HepG2 (cell line): ENCODE results near the gene LRRC25. TPM values are rescaled to one million over a fixed set of nuclear protein-coding genes. Genes with fewer than 3 reads are reported as not detected.

Experiments
- ATF7-NPFF ChIP-seq: sonication (generic); formaldehyde crosslinking; IDR thresholded peaks from 2 replicates; pipeline ENCODE4 v1.8.1; 2023; ENCODE audit warnings: mild to moderate bottlenecking, low read depth, missing genetic modification reagents, moderate library complexity
- CENPT ChIP-seq: sonication (generic); formaldehyde crosslinking; IDR thresholded peaks from 2 replicates; pipeline ENCODE4 v1.8.0; 2022; ENCODE audit warnings: low read depth, mild to moderate bottlenecking, moderate library complexity, missing genetic modification reagents
- GABPA ChIP-seq, 2 experiments: IDR thresholded peaks; 2 replicates each; pipeline ENCODE4 v1.6.1; 2011 to 2016; ENCODE audit warnings: low read depth in 2 of 2, low read length in 1 of 2, missing biosample characterization in 1 of 2, missing genetic modification characterization in 1 of 2
- HES4 ChIP-seq: sonication (generic); formaldehyde crosslinking; IDR thresholded peaks from 2 replicates; pipeline ENCODE4 v1.9.0; 2021; ENCODE audit warnings: mild to moderate bottlenecking, missing genetic modification reagents, borderline replicate concordance
- HOXA3 ChIP-seq: sonication (generic); formaldehyde crosslinking; IDR thresholded peaks from 2 replicates; pipeline ENCODE4 v1.5.0; 2020; ENCODE audit warnings: missing genetic modification reagents
- KDM2A ChIP-seq: sonication (generic); formaldehyde crosslinking; IDR thresholded peaks from 2 replicates; pipeline ENCODE4 v1.4.0; 2020; ENCODE audit warnings: low read depth, missing genetic modification reagents, borderline replicate concordance
- KDM3A ChIP-seq: IDR thresholded peaks from 2 replicates; pipeline ENCODE4 v1.6.1; 2018; ENCODE audit warnings: low read depth, missing compliant biosample characterization
- MIER3 ChIP-seq: IDR thresholded peaks from 2 replicates; pipeline ENCODE4 v1.6.1; 2016; ENCODE audit warnings: missing compliant biosample characterization, borderline replicate concordance
- MXI1 ChIP-seq: IDR thresholded peaks from 3 replicates; pipeline ENCODE4 v1.6.1; 2012; ENCODE audit warnings: low read depth, low read length, inconsistent platforms, borderline replicate concordance
- NFKBIZ ChIP-seq: IDR thresholded peaks from 2 replicates; pipeline ENCODE4 v1.6.1; 2018; ENCODE audit warnings: missing genetic modification reagents, missing compliant biosample characterization
- SIN3A ChIP-seq: IDR thresholded peaks from 2 replicates; pipeline ENCODE4 v1.6.1; 2011; ENCODE audit warnings: low read depth, mild to moderate bottlenecking, control low read depth, low read length, borderline replicate concordance
- SP1 ChIP-seq, 2 experiments: fragments of 450-650 bp in 1 of 2; sonication (generic) in 1 of 2; formaldehyde crosslinking in 1 of 2; IDR thresholded peaks; 2 replicates each; pipeline versions ENCODE4 v1.4.0 to v1.6.1; 2016 to 2020; ENCODE audit warnings: missing genetic modification reagents in 1 of 2
- TSC22D2 ChIP-seq: sonication (generic); formaldehyde crosslinking; IDR thresholded peaks from 2 replicates; pipeline ENCODE4 v1.5.1; 2020; ENCODE audit warnings: missing genetic modification reagents, mild to moderate bottlenecking, borderline replicate concordance
- YY1 ChIP-seq: IDR thresholded peaks from 2 replicates; pipeline ENCODE4 v1.6.1; 2011; ENCODE audit warnings: low read length, low read depth, moderate library complexity, mild to moderate bottlenecking; ENCODE audit not compliant: insufficient read depth, insufficient replicate concordance
- ZNF619 ChIP-seq: sonication (generic); formaldehyde crosslinking; IDR thresholded peaks from 2 replicates; pipeline ENCODE4 v1.4.0; 2020; ENCODE audit warnings: mild to moderate bottlenecking, missing genetic modification reagents
- ZNF766 ChIP-seq: sonication (generic); formaldehyde crosslinking; IDR thresholded peaks from 2 replicates; pipeline ENCODE4 v1.5.0; 2020; ENCODE audit warnings: missing genetic modification reagents, borderline replicate concordance
- polyA plus RNA-seq, 8 experiments: library from polyadenylated mRNA; depleted of rRNA in 3 of 8; stranded (reverse) in 7 of 8; unstranded in 1 of 8; fragments of >200 nt; fragmentation: Illumina TruSeq in 4 of 8; extraction: Trizol in 4 of 8; gene quantifications; 2 replicates each; pipeline versions ENCODE4 v1.2.1 to v1.2.3, GENCODE V29; 2011 to 2016; ENCODE audit warnings: low read depth in 4 of 8, missing spikeins in 1 of 8, mixed read lengths in 1 of 8; ENCODE audit not compliant: insufficient read depth in 1 of 8
- total RNA-seq, 5 experiments: library from RNA; depleted of rRNA; stranded (reverse); fragments of >200 nt; fragmentation: Illumina TruSeq; extraction: Trizol; gene quantifications; 2 replicates each; pipeline ENCODE4 v1.2.3, GENCODE V29; 2016; ENCODE audit warnings: low read depth in 1 of 5
- TF ChIP-seq, protein P1 (sequence below): sonication (generic); formaldehyde crosslinking; IDR thresholded peaks from 2 replicates; pipeline ENCODE4 v1.8.0; 2022; ENCODE audit warnings: low read depth, missing genetic modification reagents
- TF ChIP-seq, protein P2 (sequence below): sonication (generic); formaldehyde crosslinking; IDR thresholded peaks from 2 replicates; pipeline ENCODE4 v1.9.0; 2022; ENCODE audit warnings: low read depth, missing genetic modification reagents
- TF ChIP-seq, protein P3 (sequence below): sonication (generic); formaldehyde crosslinking; IDR thresholded peaks from 2 replicates; pipeline ENCODE4 v1.4.0; 2020; ENCODE audit warnings: missing genetic modification reagents
- TF ChIP-seq, protein P4 (sequence below): sonication (generic); formaldehyde crosslinking; IDR thresholded peaks from 2 replicates; pipeline ENCODE4 v1.4.0; 2020; ENCODE audit warnings: missing genetic modification reagents

The LRRC25 gene
- total and polyA plus RNA-seq, 2 of the 13 experiments (the other 11 are each of a cell fraction or from before 2014, with no cell fraction given): 0.13 to 0.53 TPM

DNA sequence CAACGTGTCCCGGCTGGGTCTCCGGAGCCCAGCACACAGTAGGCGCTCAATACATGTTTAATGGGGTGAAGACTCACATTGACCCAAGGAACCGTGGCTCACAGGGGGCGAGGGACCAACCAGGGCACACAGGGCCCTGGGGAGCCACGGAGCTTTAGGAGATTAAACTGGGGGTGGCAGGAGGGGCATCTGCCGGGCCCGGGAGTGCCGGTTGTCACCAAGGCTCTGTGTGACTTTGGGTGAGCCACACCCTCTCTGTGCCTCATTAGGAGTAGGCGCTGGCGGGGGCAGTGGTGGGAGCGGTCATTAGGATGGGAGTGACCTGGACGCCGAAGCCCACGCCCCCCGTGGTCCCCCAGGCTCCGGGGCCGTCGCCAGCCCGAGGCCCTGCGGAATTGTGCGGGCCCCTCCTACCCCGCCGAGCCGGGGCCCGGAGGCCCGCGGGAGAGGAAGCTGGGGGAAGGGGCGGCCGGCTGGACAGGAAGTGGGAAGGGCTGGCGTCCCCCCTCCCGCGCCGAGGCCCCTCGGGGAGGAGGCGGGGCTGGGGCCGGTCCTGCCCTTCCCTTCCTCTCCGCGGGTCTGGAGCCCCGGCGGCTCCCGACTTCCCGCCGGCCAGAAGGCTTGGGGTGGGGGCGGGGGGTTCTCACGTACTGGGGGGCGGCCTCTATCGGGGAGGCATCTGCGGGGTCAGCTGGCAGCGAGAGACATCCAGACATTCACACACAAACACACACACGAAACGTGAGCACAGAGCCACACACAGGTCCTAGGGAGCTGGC is 20.0 kb upstream of the LRRC25 start (continued):
- TF ChIP-seq, protein P1, sequence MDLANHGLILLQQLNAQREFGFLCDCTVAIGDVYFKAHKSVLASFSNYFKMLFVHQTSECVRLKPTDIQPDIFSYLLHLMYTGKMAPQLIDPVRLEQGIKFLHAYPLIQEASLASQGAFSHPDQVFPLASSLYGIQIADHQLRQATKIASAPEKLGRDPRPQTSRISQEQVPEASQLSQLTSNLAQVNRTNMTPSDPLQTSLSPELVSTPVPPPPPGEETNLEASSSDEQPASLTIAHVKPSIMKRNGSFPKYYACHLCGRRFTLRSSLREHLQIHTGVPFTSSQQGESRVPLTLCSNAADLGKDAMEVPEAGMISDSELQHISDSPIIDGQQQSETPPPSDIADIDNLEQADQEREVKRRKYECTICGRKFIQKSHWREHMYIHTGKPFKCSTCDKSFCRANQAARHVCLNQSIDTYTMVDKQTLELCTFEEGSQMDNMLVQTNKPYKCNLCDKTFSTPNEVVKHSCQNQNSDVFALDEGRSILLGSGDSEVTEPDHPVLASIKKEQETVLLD (CRISPR knock-in tag): peak; percentile 89
- TF ChIP-seq KDM2A (CRISPR knock-in tag): peak; percentile 11; the same call in 1 of the 2 replicates
- TF ChIP-seq ZNF766 (CRISPR knock-in tag): 0 out of 2 replicates have a peak, but pooled peaks have one; percentile 46
- peak; percentile 86 for TF ChIP-seq ATF7-NPFF (CRISPR knock-in tag)
- TF ChIP-seq, protein P2, sequence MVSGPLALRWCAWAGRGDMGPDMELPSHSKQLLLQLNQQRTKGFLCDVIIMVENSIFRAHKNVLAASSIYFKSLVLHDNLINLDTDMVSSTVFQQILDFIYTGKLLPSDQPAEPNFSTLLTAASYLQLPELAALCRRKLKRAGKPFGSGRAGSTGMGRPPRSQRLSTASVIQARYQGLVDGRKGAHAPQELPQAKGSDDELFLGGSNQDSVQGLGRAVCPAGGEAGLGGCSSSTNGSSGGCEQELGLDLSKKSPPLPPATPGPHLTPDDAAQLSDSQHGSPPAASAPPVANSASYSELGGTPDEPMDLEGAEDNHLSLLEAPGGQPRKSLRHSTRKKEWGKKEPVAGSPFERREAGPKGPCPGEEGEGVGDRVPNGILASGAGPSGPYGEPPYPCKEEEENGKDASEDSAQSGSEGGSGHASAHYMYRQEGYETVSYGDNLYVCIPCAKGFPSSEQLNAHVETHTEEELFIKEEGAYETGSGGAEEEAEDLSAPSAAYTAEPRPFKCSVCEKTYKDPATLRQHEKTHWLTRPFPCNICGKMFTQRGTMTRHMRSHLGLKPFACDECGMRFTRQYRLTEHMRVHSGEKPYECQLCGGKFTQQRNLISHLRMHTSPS (CRISPR knock-in tag): 0 out of 2 replicates have a peak, but pooled peaks have one; percentile 38
- TF ChIP-seq HOXA3 (CRISPR knock-in tag): no peak
- TF ChIP-seq HES4 (CRISPR knock-in tag): peak; percentile 85; the same call in 1 of the 2 replicates
- TF ChIP-seq, protein P3, sequence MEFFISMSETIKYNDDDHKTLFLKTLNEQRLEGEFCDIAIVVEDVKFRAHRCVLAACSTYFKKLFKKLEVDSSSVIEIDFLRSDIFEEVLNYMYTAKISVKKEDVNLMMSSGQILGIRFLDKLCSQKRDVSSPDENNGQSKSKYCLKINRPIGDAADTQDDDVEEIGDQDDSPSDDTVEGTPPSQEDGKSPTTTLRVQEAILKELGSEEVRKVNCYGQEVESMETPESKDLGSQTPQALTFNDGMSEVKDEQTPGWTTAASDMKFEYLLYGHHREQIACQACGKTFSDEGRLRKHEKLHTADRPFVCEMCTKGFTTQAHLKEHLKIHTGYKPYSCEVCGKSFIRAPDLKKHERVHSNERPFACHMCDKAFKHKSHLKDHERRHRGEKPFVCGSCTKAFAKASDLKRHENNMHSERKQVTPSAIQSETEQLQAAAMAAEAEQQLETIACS: no peak
- no peak for TF ChIP-seq SP1 (IDR thresholded peaks at IDR 0.05)
- TF ChIP-seq SP1 (CRISPR knock-in tag; IDR thresholded peaks at IDR 0.05): peak; percentile 52; the same call in 1 of the 2 replicates
- TF ChIP-seq KDM3A (CRISPR knock-in tag): peak; percentile 50
- TF ChIP-seq, protein P4, sequence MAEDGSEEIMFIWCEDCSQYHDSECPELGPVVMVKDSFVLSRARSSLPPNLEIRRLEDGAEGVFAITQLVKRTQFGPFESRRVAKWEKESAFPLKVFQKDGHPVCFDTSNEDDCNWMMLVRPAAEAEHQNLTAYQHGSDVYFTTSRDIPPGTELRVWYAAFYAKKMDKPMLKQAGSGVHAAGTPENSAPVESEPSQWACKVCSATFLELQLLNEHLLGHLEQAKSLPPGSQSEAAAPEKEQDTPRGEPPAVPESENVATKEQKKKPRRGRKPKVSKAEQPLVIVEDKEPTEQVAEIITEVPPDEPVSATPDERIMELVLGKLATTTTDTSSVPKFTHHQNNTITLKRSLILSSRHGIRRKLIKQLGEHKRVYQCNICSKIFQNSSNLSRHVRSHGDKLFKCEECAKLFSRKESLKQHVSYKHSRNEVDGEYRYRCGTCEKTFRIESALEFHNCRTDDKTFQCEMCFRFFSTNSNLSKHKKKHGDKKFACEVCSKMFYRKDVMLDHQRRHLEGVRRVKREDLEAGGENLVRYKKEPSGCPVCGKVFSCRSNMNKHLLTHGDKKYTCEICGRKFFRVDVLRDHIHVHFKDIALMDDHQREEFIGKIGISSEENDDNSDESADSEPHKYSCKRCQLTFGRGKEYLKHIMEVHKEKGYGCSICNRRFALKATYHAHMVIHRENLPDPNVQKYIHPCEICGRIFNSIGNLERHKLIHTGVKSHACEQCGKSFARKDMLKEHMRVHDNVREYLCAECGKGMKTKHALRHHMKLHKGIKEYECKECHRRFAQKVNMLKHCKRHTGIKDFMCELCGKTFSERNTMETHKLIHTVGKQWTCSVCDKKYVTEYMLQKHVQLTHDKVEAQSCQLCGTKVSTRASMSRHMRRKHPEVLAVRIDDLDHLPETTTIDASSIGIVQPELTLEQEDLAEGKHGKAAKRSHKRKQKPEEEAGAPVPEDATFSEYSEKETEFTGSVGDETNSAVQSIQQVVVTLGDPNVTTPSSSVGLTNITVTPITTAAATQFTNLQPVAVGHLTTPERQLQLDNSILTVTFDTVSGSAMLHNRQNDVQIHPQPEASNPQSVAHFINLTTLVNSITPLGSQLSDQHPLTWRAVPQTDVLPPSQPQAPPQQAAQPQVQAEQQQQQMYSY (CRISPR knock-in tag): no peak
- peak; percentile 83 for TF ChIP-seq GABPA (IDR thresholded peaks at IDR 0.05; ENCODE audit: low read depth, low read length)
- TF ChIP-seq GABPA (CRISPR knock-in tag; IDR thresholded peaks at IDR 0.05; ENCODE audit: low read depth): peak; percentile 84
- TF ChIP-seq YY1: peak; percentile 16
- 0 out of 2 replicates have a peak, but pooled peaks have one; percentile 38 for TF ChIP-seq ZNF619
- TF ChIP-seq CENPT (CRISPR knock-in tag): no peak
- TF ChIP-seq NFKBIZ (CRISPR knock-in tag): peak; percentile 65
- TF ChIP-seq MXI1: peak; percentile 59; the same call in 1 of the 3 replicates
- TF ChIP-seq MIER3 (CRISPR knock-in tag): no peak
- 0 out of 2 replicates have a peak, but pooled peaks have one; percentile 46 for TF ChIP-seq SIN3A
- peak; percentile 77; the same call in 1 of the 2 replicates for TF ChIP-seq TSC22D2
